Right ventricle myocardium inferior (tissue), 1 donor: ENCODE results near the gene NLGN1. TPM values are rescaled to one million over a fixed set of nuclear protein-coding genes. Genes with fewer than 3 reads are reported as not detected.
"Not testable (repeated sequence)": the region's sequence is repeated elsewhere in the genome, so short reads cannot be mapped to it uniquely, and the experiment has no call there.

Experiments used
- ATAC-seq: fragments of 200-7000 bp; cut with Tn5 transposase; one replicate; pipeline ENCODE4 v1.9.1; 2020; ENCODE audit warnings: mild to moderate bottlenecking, moderate library complexity
- DNase-seq: peaks from one replicate; pipeline ENCODE4 v3.0.0; 2021; ENCODE audit errors: missing footprints
- intact Hi-C: fragments of 100-400 bp; cut with DNase I; formaldehyde crosslinking; loops from one replicate; pipeline ENCODE4 v1.11.0; 2022
- total RNA-seq: library from RNA; stranded (reverse); fragmentation: NEBNext Ultra II Directional; extraction: Animal tissue kit (Norgen Biotek cat#: 25700); gene quantifications from one replicate; pipeline ENCODE4 v1.2.1, GENCODE V29; 2021
- donor health status: DM: no; HTN: yes; CAD: no; lungs with severe emphysema.

Gene NLGN1
- total RNA-seq, 1 donor from 2014 or later, result 8.0 TPM

- intact Hi-C loops, ATAC-seq, DNase-seq: not testable (repeated sequence)
Measured at GRCh38 chr3:174232028-174232657, 834.6 kb downstream of the NLGN1 start.

GRCh38 chr3:174232658-174233429 lies 835.3 kb downstream of the NLGN1 start:
- DNase-seq (no peak), ATAC-seq (no peak)
- intact Hi-C loops, result no loop called here

- no peak for DNase-seq
- ATAC-seq, result no peak
- intact Hi-C loops, result no loop called here
Measured at GRCh38 chr3:174233511-174233910, 836.0 kb downstream of the NLGN1 start.

GRCh38 chr3:174242311-174243041 lies 844.9 kb downstream of the NLGN1 start:
- ATAC-seq (no peak), DNase-seq (no peak)
- intact Hi-C loops, result no loop called here

- DNase-seq, result no peak
- ATAC-seq, result no peak
- intact Hi-C loops, result no loop called here
Measured at GRCh38 chr3:174243171-174243570, 845.6 kb downstream of the NLGN1 start.

GRCh38 chr3:174247687-174248152 lies 850.2 kb downstream of the NLGN1 start:
- no peak for DNase-seq
- no peak for ATAC-seq
- intact Hi-C loops, result no loop called here

- ATAC-seq (no peak), DNase-seq (no peak)
- intact Hi-C loops, result no loop called here
Measured at GRCh38 chr3:174251681-174252080, 854.1 kb downstream of the NLGN1 start.

GRCh38 chr3:174253196-174253823 lies 855.8 kb downstream of the NLGN1 start:
- intact Hi-C loops, result no loop called here
- DNase-seq (no peak), ATAC-seq (no peak)

GRCh38 chr3:174253940-174254339 lies 856.4 kb downstream of the NLGN1 start:
- ATAC-seq (no peak), DNase-seq (no peak)
- intact Hi-C loops, result no loop called here

- DNase-seq (no peak), ATAC-seq (no peak)
- intact Hi-C loops, result no loop called here
Measured at GRCh38 chr3:174255454-174255853, 857.9 kb downstream of the NLGN1 start.

GRCh38 chr3:174266476-174266875 lies 868.9 kb downstream of the NLGN1 start:
- intact Hi-C loops, result no loop called here
- DNase-seq (no peak), ATAC-seq (no peak)

- DNase-seq (no peak), ATAC-seq (no peak)
- intact Hi-C loops, result no loop called here
Measured at GRCh38 chr3:174268061-174268460, 870.5 kb downstream of the NLGN1 start.

GRCh38 chr3:174268586-174268985 lies 871.0 kb downstream of the NLGN1 start:
- DNase-seq, result no peak
- intact Hi-C loops, result no loop called here
- no peak for ATAC-seq

- intact Hi-C loops, result no loop called here
- DNase-seq (no peak), ATAC-seq (no peak)
Measured at GRCh38 chr3:174270841-174271240, 873.3 kb downstream of the NLGN1 start.

GRCh38 chr3:174275336-174275735 lies 877.8 kb downstream of the NLGN1 start:
- intact Hi-C loops, result no loop called here

GRCh38 chr3:174276826-174277225 lies 879.3 kb downstream of the NLGN1 start:
- ATAC-seq, result no peak
- intact Hi-C loops, result no loop called here

More at GRCh38 chr3:174275336-174275735, 877.8 kb downstream of the NLGN1 start:
- no peak for ATAC-seq
- DNase-seq, result no peak

GRCh38 chr3:174278094-174278493 lies 880.5 kb downstream of the NLGN1 start:
- intact Hi-C loops, result no loop called here
- no peak for DNase-seq
- ATAC-seq, result no peak

More at GRCh38 chr3:174276826-174277225, 879.3 kb downstream of the NLGN1 start:
- DNase-seq, result no peak

GRCh38 chr3:174280186-174280585 lies 882.6 kb downstream of the NLGN1 start:
- intact Hi-C loops, result no loop called here
- DNase-seq (no peak), ATAC-seq (no peak)

- no peak for ATAC-seq
- DNase-seq, result no peak
- intact Hi-C loops, result no loop called here
Measured at GRCh38 chr3:174285242-174285864, 887.8 kb downstream of the NLGN1 start.
